H1 (cell line): ENCODE data around the gene NAGLU. TPM values are rescaled to one million over a fixed set of nuclear protein-coding genes. Genes with fewer than 3 reads are reported as not detected.

ENCODE experiments used
- CTCF ChIA-PET: fragments of 300-600 bp; sonication (Branson Sonifier 250); formaldehyde crosslinking; loops from one replicate; lab custom pipeline; 2021; ENCODE audit not compliant: partially characterized antibody; lab: Charles Lee
- POLR2A ChIA-PET: fragments of 300-600 bp; sonication (Branson Sonifier 250); formaldehyde crosslinking; loops from one replicate; lab custom pipeline; 2021; ENCODE audit warnings: inconsistent platforms; ENCODE audit not compliant: partially characterized antibody; lab: Charles Lee
- DNase-seq, 2 experiments: peaks; one replicate each; pipeline versions ENCODE4 v3.0.0 to v3.0.0-alpha.2; 2010 to 2022; ENCODE audit warnings: low spot score in 2 of 2, low read depth in 1 of 2, mixed read lengths in 1 of 2
- FAIRE-seq: peaks from 2 replicates; lab custom pipeline; 2011; peaks lifted over from hg19 to GRCh38; lab: Jason Lieb, UNC
- H2AFZ ChIP-seq: 2 replicates; pipeline ENCODE4 v1.8.1; 2012; ENCODE audit warnings: low read length, inconsistent platforms
- H2AK5ac ChIP-seq: 2 replicates; pipeline ENCODE4 v1.6.1; 2013; ENCODE audit warnings: low read depth, low read length
- H2BK120ac ChIP-seq: replicated peaks from 2 replicates; pipeline ENCODE3; 2013; ENCODE audit warnings: low read depth, low read length, inconsistent platforms
- H2BK12ac ChIP-seq: 2 replicates; pipeline ENCODE4 v1.6.1; 2013; ENCODE audit warnings: low read depth, low read length
- H2BK15ac ChIP-seq: 2 replicates; pipeline ENCODE4 v1.6.1; 2013; ENCODE audit warnings: low read length
- H2BK20ac ChIP-seq: 2 replicates; pipeline ENCODE4 v1.6.1; 2013; ENCODE audit warnings: low read length
- H2BK5ac ChIP-seq: 2 replicates; pipeline ENCODE4 v1.6.1; 2013; ENCODE audit warnings: low read depth, low read length
- H3K14ac ChIP-seq: 2 replicates; pipeline ENCODE4 v1.6.1; 2013; ENCODE audit warnings: inconsistent platforms; ENCODE audit not compliant: insufficient read length
- H3K18ac ChIP-seq: 2 replicates; pipeline ENCODE4 v1.6.1; 2013; ENCODE audit warnings: low read length; ENCODE audit errors: extremely low read depth
- H3K23ac ChIP-seq: 2 replicates; pipeline ENCODE4 v1.6.1; 2013; ENCODE audit warnings: inconsistent platforms; ENCODE audit not compliant: insufficient read length
- H3K23me2 ChIP-seq: 2 replicates; pipeline ENCODE4 v1.6.1; 2013; ENCODE audit warnings: low read depth, low read length
- H3K27ac ChIP-seq: 2 replicates; pipeline ENCODE4 v1.6.1; 2011; ENCODE audit warnings: low read depth, low read length, inconsistent platforms
- H3K27me3 ChIP-seq, 4 experiments: replicated peaks in 1 of 4; 1 replicate in 1 of 4; 2 replicates in 3 of 4; pipeline versions ENCODE4 v1.6.1 to v1.8.1; 2011 to 2013; ENCODE audit warnings: low read length in 3 of 4, mild to moderate bottlenecking in 3 of 4, inconsistent platforms in 2 of 4, mixed read lengths in 2 of 4, moderate library complexity in 1 of 4; ENCODE audit not compliant: control insufficient read depth in 3 of 4, insufficient read depth in 3 of 4; ENCODE audit errors: extremely low read depth in 1 of 4
- H3K36me3 ChIP-seq, 4 experiments: 2 replicates each; pipeline versions ENCODE4 v1.6.1 to v1.8.1; 2011 to 2013; ENCODE audit warnings: mild to moderate bottlenecking in 4 of 4, low read length in 3 of 4, moderate library complexity in 2 of 4, control low read depth in 1 of 4, inconsistent platforms in 1 of 4; ENCODE audit not compliant: insufficient read depth in 4 of 4, control insufficient read depth in 2 of 4
- H3K4ac ChIP-seq: replicated peaks from 2 replicates; pipeline ENCODE3; 2013; ENCODE audit warnings: low read length, low read depth, mixed read lengths, inconsistent platforms; ENCODE audit not compliant: insufficient read length
- H3K4me1 ChIP-seq, 4 experiments: replicated peaks in 1 of 4; 1 replicate in 1 of 4; 2 replicates in 3 of 4; pipeline versions ENCODE4 v1.6.1 to v1.8.1; 2011 to 2013; ENCODE audit warnings: low read length in 3 of 4, inconsistent platforms in 2 of 4, mixed read lengths in 1 of 4; ENCODE audit not compliant: insufficient read depth in 4 of 4, control insufficient read depth in 3 of 4
- H3K4me2 ChIP-seq, 2 experiments: 2 replicates each; pipeline versions ENCODE4 v1.6.1 to v1.8.1; 2011 to 2013; ENCODE audit warnings: low read depth in 2 of 2, low read length in 2 of 2, control low read depth in 1 of 2, inconsistent platforms in 1 of 2, mild to moderate bottlenecking in 1 of 2; ENCODE audit not compliant: insufficient read depth in 1 of 2
- H3K4me3 ChIP-seq, 4 experiments: fragments of 200-600, 300-600 bp in 1 of 4; sonication (generic), shearing (Covaris generic), sonication (Bioruptor Twin) in 1 of 4; 2 replicates each; pipeline versions ENCODE4 v1.5.1 to v1.8.1; 2011 to 2016; ENCODE audit warnings: low read length in 4 of 4, low read depth in 3 of 4, control low read depth in 2 of 4, inconsistent platforms in 2 of 4, mild to moderate bottlenecking in 2 of 4, mixed read lengths in 1 of 4, moderate library complexity in 1 of 4; ENCODE audit not compliant: insufficient read depth in 2 of 4; ENCODE audit errors: extremely low read depth in 1 of 4
- H3K56ac ChIP-seq: replicated peaks from 2 replicates; pipeline ENCODE3; 2013; ENCODE audit warnings: low read depth, mild to moderate bottlenecking, mixed read lengths, low read length, inconsistent platforms; ENCODE audit not compliant: insufficient read length
- H3K79me1 ChIP-seq: 2 replicates; pipeline ENCODE4 v1.6.1; 2013; ENCODE audit warnings: low read depth, low read length, control low read depth
- H3K79me2 ChIP-seq, 2 experiments: 2 replicates each; pipeline versions ENCODE4 v1.6.1 to v1.8.1; 2012 to 2013; ENCODE audit warnings: low read length in 2 of 2, mild to moderate bottlenecking in 2 of 2, inconsistent platforms in 1 of 2; ENCODE audit not compliant: insufficient read depth in 2 of 2, control insufficient read depth in 1 of 2
- H3K9ac ChIP-seq, 4 experiments: replicated peaks in 1 of 4; 1 replicate in 1 of 4; 2 replicates in 3 of 4; pipeline versions ENCODE4 v1.6.1 to v1.8.1; 2011 to 2013; ENCODE audit warnings: low read depth in 3 of 4, low read length in 3 of 4, control low read depth in 2 of 4, mild to moderate bottlenecking in 2 of 4, moderate library complexity in 2 of 4, inconsistent platforms in 1 of 4; ENCODE audit errors: extremely low read depth in 1 of 4
- H3K9me3 ChIP-seq, 2 experiments: 2 replicates each; pipeline versions ENCODE4 v1.6.1 to v1.8.1; 2012 to 2013; ENCODE audit warnings: mild to moderate bottlenecking in 2 of 2, moderate library complexity in 2 of 2, control low read depth in 1 of 2, inconsistent platforms in 1 of 2, low read depth in 1 of 2, low read length in 1 of 2, mixed read lengths in 1 of 2; ENCODE audit not compliant: insufficient read depth in 2 of 2
- H4K20me1 ChIP-seq, 2 experiments: replicated peaks in 1 of 2; 2 replicates each; pipeline versions ENCODE3 to v1.8.1; 2011 to 2013; ENCODE audit warnings: inconsistent platforms in 2 of 2, low read length in 2 of 2, mild to moderate bottlenecking in 1 of 2; ENCODE audit not compliant: insufficient read depth in 2 of 2, control insufficient read depth in 1 of 2
- H4K5ac ChIP-seq: 2 replicates; pipeline ENCODE4 v1.6.1; 2013; ENCODE audit warnings: low read length, low read depth, mixed read lengths, inconsistent platforms; ENCODE audit not compliant: insufficient read length
- H4K8ac ChIP-seq: 2 replicates; pipeline ENCODE4 v1.8.0; 2013; ENCODE audit warnings: mild to moderate bottlenecking, moderate library complexity, low read length, inconsistent platforms; ENCODE audit not compliant: insufficient read depth; ENCODE audit errors: extremely low read depth
- H4K91ac ChIP-seq: replicated peaks from 2 replicates; pipeline ENCODE3; 2013; ENCODE audit warnings: low read length, mixed read lengths, inconsistent platforms; ENCODE audit not compliant: insufficient read length
- BCL11A ChIP-seq, 2 experiments: IDR thresholded peaks; one replicate each; pipeline ENCODE4 v1.6.1; 2011; ENCODE audit warnings: low read depth in 2 of 2, low read length in 2 of 2, mild to moderate bottlenecking in 2 of 2
- CEBPB ChIP-seq: IDR thresholded peaks from 2 replicates; pipeline ENCODE4 v1.6.1; 2012; ENCODE audit warnings: low read depth, low read length
- EP300 ChIP-seq, 2 experiments: IDR thresholded peaks; 1 replicate in 1 of 2; 2 replicates in 1 of 2; pipeline ENCODE4 v1.6.1; 2011 to 2012; ENCODE audit warnings: low read depth in 2 of 2, low read length in 2 of 2, mild to moderate bottlenecking in 2 of 2, borderline replicate concordance in 1 of 2, inconsistent platforms in 1 of 2, moderate library complexity in 1 of 2
- GABPA ChIP-seq: IDR thresholded peaks from 2 replicates; pipeline ENCODE4 v1.6.1; 2011; ENCODE audit warnings: mild to moderate bottlenecking, low read length, moderate library complexity, borderline replicate concordance; ENCODE audit not compliant: insufficient read depth
- SAP30 ChIP-seq: fragments of 300-600 bp; sonication (generic); IDR thresholded peaks from 2 replicates; pipeline ENCODE4 v1.7.1; 2012; ENCODE audit warnings: low read length, moderate library complexity, mild to moderate bottlenecking, inconsistent platforms; ENCODE audit not compliant: insufficient read depth, insufficient replicate concordance
- TAF7 ChIP-seq: optimal IDR thresholded peaks from 2 replicates; pipeline ENCODE3; 2011; ENCODE audit warnings: low read depth, mild to moderate bottlenecking, inconsistent platforms, low read length, moderate library complexity, borderline replicate concordance
- WGBS, 2 experiments: shearing (Covaris generic) in 1 of 2; methylation state at CpG; one replicate each; pipeline versions ENCODE4 v1.1.6 to v1.1.7; 2013 to 2015; ENCODE audit warnings: low lambda C conversion rate in 2 of 2, mixed read lengths in 2 of 2, inconsistent platforms in 1 of 2, low coverage in 1 of 2, missing lambda C conversion rate in 1 of 2; ENCODE audit not compliant: insufficient replicate concordance in 2 of 2, insufficient coverage in 1 of 2, insufficient read length in 1 of 2; ENCODE audit errors: extremely low coverage in 1 of 2, missing lambda C conversion rate in 1 of 2; 5-methylcytosine and 5-hydroxymethylcytosine counted together
- polyA plus RNA-seq, 7 experiments: library from polyadenylated mRNA; depleted of rRNA in 3 of 7; stranded (reverse) in 5 of 7; unstranded in 2 of 7; fragments of >200 nt in 5 of 7; fragments of 200-250 nt in 2 of 7; gene quantifications; 1 replicate in 5 of 7; 2 replicates in 1 of 7; 4 replicates in 1 of 7; pipeline versions ENCODE4 v1.2.1 to v1.2.3, GENCODE V29; 2011 to 2013; ENCODE audit warnings: missing spikeins in 2 of 7, mixed read lengths in 2 of 7
- total RNA-seq: library from RNA; stranded (reverse); fragmentation: NEBNext Ultra II Directional; extraction: Animal tissue kit (Norgen Biotek cat#: 25700); gene quantifications from 2 replicates; pipeline ENCODE4 v1.2.1, GENCODE V29; 2021
- TF ChIP-seq, protein P1 (sequence below): IDR thresholded peaks from 2 replicates; pipeline ENCODE4 v1.6.1; 2012; ENCODE audit warnings: low read length, inconsistent platforms

The NAGLU gene
- total and polyA plus RNA-seq, 2 of the 8 experiments (the other 6 are each of a cell fraction or from before 2014, with no cell fraction given), result 21.3 to 21.6 TPM

DNA sequence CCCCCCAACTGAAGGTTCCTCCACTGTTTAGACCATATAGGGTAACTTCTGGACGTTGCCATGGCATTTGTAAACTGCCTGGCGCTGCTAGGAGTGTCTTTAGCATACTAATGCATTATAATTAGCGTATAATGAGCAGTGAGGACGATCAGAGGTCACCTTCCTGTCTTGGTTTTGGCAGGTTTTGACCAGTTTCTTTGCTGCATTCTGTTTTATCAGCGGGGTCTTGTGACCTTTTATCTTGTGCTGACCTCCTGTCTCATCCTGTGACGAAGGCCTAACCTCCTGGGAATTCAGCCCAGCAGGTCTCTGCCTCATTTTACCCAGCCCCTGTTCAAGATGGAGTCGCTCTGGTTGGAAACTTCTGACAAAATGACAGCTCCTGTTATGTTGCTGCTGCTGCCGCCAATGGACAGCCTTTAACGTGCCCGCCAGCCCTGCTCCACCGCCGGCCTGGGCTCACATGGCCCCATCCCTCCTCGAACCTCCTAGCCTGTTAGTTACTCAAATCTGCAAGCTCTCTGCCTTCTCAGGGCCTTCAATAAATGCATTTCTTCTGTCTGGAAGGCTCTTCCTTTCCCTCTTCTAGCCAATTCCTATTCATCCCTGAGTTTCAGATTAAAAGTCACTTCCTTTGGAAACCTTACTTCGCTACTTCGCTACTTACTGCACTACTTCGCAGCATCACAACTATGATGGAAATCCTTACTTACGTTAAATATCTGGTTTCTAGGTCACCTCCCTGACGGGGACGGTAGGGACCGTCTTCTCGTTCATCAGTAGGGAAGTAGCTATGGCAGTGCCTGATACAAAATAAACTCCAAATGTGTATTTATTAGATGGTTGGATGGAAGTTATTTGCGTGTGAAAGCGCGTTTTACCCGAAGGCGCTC, 640 bp upstream of the NAGLU start:
- H3K14ac ChIP-seq, result no peak overlapping the region
- H2BK5ac ChIP-seq, result peak overlapping the region; percentile 93; the same call in 1 of the 2 replicates
- H4K5ac ChIP-seq, result peak overlapping the region; percentile 70
- peak overlapping the region; percentile 96; the same call in 1 of the 2 replicates for H2BK12ac ChIP-seq
- peak overlapping the region; percentile 45 for H4K91ac ChIP-seq
- H3K23ac ChIP-seq, result no peak overlapping the region
- H3K56ac ChIP-seq, result no peak overlapping the region
- no peaks in the 10 kb centered on the region for H3K79me2 ChIP-seq
- H3K18ac ChIP-seq, result no peak overlapping the region; the same call in none of the 2 replicates
- H2AK5ac ChIP-seq, result peak overlapping the region; percentile 70; the same call in 1 of the 2 replicates
- H3K36me3 ChIP-seq, result peaks cover 0 to 4% (median 0%) of the 10 kb centered on the region in 4 experiments; a peak in 1 of 8 replicates
- POLR2A ChIA-PET, result interaction anchor here (0.8 to 4.3 kb wide), 9 partner anchors 9 to 263 kb away, joined by 3 to 43 read pairs (median 5); partner anchors contain the start of genes CNTD1, COA3 and PSMC3IP
- H3K27me3 ChIP-seq, result peaks cover 0 to 6% (median 0%) of the 10 kb centered on the region in 4 experiments; a peak in 2 of 7 replicates
- H4K8ac ChIP-seq, result peak overlapping the region; percentile 95; the same call in 1 of the 2 replicates
- DNase-seq (no peak), FAIRE-seq (no peak)
- H4K20me1 ChIP-seq, result peaks cover 1 to 2% of the 10 kb centered on the region in 2 experiments
- 0 out of 2 replicates have a peak overlapping the region, but pooled peaks have one; percentile 72 for H2BK20ac ChIP-seq
- peak overlapping the region; percentile 50 to 72 (median 62); a peak in 6 of 8 replicates for H3K4me3 ChIP-seq
- H3K4ac ChIP-seq, result peak overlapping the region; percentile 97
- H3K23me2 ChIP-seq, result peaks cover 9% of the 10 kb centered on the region
- 56% methylated on average over 26 of the region's 26 CpGs; no CpG with 5 or more reads in 1 of the 2 experiments for WGBS, 2 experiments
- peak overlapping the region; percentile 94 to 95 for H3K4me2 ChIP-seq
- no peaks in the 10 kb centered on the region; the same call in 1 of the 2 replicates for H3K79me1 ChIP-seq
- H3K9me3 ChIP-seq, result no peaks in the 10 kb centered on the region
- H2AFZ ChIP-seq, result 0 out of 2 replicates have a peak overlapping the region, but pooled peaks have one; percentile 3
- no peak overlapping the region; the same call in 1 of the 2 replicates for H3K27ac ChIP-seq
- CTCF ChIA-PET, result interaction anchor here (1.0 to 5.1 kb wide), 4 partner anchors 8 to 18 kb away, joined by 4 to 28 read pairs (median 10); no protein-coding TSS in a partner anchor
- H2BK15ac ChIP-seq, result peak overlapping the region; percentile 75; the same call in 1 of the 2 replicates
- peak overlapping the region in 1 of 4 experiments; percentile 12; a peak in 2 of 7 replicates for H3K9ac ChIP-seq
- H2BK120ac ChIP-seq, result peak overlapping the region; percentile 56
- peaks cover 0 to 15% (median 13%) of the 10 kb centered on the region in 4 experiments; a peak in 6 of 7 replicates for H3K4me1 ChIP-seq
- TF ChIP-seq BCL11A (IDR thresholded peaks at IDR 0.05; ENCODE audit: low read depth in 2 of 2, low read length in 2 of 2) (no peak), EP300 (IDR thresholded peaks at IDR 0.05; ENCODE audit: borderline replicate concordance in 1 of 2, low read depth in 2 of 2, low read length in 2 of 2) (no peak), GABPA (no peak), TAF7 (no peak), SAP30 (no peak), CEBPB (no peak)
- TF ChIP-seq, protein P1, sequence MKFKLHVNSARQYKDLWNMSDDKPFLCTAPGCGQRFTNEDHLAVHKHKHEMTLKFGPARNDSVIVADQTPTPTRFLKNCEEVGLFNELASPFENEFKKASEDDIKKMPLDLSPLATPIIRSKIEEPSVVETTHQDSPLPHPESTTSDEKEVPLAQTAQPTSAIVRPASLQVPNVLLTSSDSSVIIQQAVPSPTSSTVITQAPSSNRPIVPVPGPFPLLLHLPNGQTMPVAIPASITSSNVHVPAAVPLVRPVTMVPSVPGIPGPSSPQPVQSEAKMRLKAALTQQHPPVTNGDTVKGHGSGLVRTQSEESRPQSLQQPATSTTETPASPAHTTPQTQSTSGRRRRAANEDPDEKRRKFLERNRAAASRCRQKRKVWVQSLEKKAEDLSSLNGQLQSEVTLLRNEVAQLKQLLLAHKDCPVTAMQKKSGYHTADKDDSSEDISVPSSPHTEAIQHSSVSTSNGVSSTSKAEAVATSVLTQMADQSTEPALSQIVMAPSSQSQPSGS, result no peak
